ENCODE data around the gene ERRFI1.

ERRFI1 gene

GRCh38 chr1:8018492-8019228 lies 7.4 kb downstream of the ERRFI1 start:
- DNase-seq: no peak

GRCh38 chr1:8017495-8018197 lies 8.5 kb downstream of the ERRFI1 start:
- DNase-seq: no peak

- no peak for DNase-seq
These were observed 9.2 kb downstream of the ERRFI1 start for GRCh38 chr1:8016895-8017241.

GRCh38 chr1:8016210-8016894 lies 9.8 kb downstream of the ERRFI1 start:
- no peak for DNase-seq

GRCh38 chr1:8015809-8016165 lies 10.3 kb downstream of the ERRFI1 start:
- DNase-seq: no peak

- DNase-seq: no peak
These were observed 10.9 kb downstream of the ERRFI1 start for GRCh38 chr1:8015036-8015808.

- DNase-seq: no peak
These were observed 11.6 kb downstream of the ERRFI1 start for GRCh38 chr1:8014381-8014988.

- no peak for DNase-seq
These were observed 12.3 kb downstream of the ERRFI1 start for GRCh38 chr1:8013800-8014199.

GRCh38 chr1:8013399-8013798 lies 12.7 kb downstream of the ERRFI1 start:
- no peak for DNase-seq

GRCh38 chr1:8012955-8013354 lies 13.2 kb downstream of the ERRFI1 start:
- DNase-seq: no peak

GRCh38 chr1:8011923-8012858 lies 13.9 kb downstream of the ERRFI1 start:
- no peak for DNase-seq

GRCh38 chr1:8011016-8011415 lies 15.1 kb downstream of the ERRFI1 start:
- DNase-seq: no peak

GRCh38 chr1:8010080-8010664 lies 15.9 kb downstream of the ERRFI1 start:
- no peak for DNase-seq

GRCh38 chr1:8009043-8010002 lies 16.8 kb downstream of the ERRFI1 start:
- DNase-seq: no peak

GRCh38 chr1:8006037-8006963 lies 19.8 kb downstream of the ERRFI1 start:
- DNase-seq: no peak

GRCh38 chr1:8004803-8005573 lies 21.1 kb downstream of the ERRFI1 start:
- peak; percentile 47 for DNase-seq

- DNase-seq: no peak
These were observed 21.9 kb downstream of the ERRFI1 start for GRCh38 chr1:8004113-8004802.
